DMS114 treated with DMSO at 0.1 percent for 48 hours (cell line): ENCODE results near the gene IFIT1B.
A peak's percentile ranks its signal among the peaks of the same experiment; 100 is the strongest.
"Not testable (repeated sequence)": the region's sequence is repeated elsewhere in the genome, so short reads cannot be mapped to it uniquely, and the experiment has no call there.

Experiments used
- DNase-seq: peaks from one replicate; lab custom pipeline; 2025; ENCODE audit not compliant: unreplicated experiment; lab: John Stamatoyannopoulos, UW

IFIT1B gene

DNA sequence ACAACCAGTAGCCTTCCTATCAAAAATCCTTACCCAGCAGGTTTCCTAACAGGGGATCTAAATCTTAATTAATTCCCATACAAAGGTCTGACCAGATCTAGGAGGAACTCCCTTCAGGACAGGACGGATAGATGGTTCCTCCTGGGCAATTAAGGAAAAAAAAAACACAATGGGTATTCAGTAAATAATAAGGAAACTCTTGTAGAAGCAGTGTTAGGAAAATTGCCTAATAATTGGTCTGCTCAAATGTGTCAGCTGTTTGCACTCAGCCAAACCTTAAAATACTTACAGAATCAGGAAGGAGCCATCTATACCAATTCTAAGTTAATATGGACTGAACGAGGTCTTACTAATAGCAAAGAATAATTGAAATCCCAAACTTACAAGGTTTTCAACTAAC lies 33.3 kb downstream of the IFIT1B start:
- not testable (repeated sequence) for DNase-seq

DNA sequence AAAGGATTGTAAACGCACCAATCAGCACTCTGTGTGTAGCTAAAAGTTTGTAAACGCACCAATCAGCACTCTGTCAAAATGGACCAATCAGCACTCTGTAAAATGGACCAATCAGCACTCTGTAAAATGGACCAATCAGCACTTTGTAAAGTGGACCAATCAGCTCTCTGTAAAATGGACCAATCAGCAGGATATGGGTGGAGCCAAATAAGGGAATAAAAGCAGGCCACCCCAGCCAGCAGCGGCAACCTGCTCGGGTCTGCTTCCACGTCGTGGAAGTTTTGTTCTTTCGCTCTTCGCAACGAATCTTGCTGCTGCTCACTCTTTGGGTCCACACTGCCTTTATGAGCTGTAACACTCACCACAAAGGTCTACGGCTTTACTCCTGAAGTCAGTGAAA lies 34.4 kb downstream of the IFIT1B start:
- DNase-seq: not testable (repeated sequence)

DNA sequence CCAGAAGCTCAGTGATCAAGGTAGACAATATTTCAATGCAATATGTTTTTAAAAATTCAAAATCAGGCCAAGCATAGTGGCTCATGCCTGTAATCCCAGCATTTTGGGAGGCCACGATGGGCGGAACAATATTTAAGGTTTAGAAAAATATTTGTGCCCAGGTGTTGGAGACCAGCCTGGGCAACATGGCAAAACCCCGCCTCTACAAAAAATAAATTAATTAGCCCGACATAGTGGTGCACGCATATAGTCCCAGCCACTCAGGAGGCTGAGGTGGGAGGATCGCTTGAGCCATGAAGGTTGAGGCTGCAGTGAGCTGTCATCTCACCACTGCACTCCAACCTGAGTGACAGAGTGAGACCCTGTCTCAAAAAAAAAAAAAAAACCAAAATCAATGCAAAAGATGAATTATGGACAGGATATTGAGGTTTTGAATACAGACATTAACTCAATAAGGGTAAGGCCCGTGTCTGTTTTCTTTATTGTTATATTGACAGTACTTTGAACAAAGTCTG lies 35.6 kb downstream of the IFIT1B start:
- no peak for DNase-seq

DNA sequence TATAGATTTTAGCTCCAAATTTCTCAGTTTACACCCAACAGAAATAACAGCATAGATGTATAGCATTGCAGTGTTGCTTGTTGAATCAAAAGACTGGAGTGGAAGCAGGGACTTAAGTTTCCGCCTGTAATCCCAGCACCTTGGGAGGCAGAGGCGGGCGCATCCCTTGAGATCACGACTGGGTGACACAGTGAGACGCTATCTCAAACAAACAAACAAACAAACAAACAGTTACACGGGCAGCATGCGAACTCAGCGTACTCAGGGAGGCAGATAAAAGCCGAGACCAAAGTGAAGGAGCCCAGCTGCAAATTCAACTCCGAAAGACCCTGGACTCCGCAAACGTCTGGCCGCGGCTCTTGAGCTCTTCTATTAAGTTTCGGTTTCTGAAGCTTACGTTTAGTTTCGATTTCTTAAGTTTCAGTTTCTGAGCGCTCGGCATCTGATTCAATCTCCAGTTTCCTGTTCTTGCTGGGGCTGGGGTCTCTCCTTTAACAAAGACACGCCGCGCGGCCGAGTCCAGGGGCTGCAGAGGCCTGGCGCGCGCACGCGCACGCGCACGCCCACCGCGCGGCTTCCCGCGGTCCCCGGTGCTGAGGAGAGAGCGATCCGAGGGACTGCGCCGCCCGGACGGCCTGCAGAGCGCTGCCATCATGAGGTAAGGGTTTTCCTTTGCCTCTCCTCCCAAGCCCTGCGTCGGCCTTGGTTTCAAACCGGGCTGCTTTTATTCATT lies 36.5 kb downstream of the IFIT1B start, which contains the start of gene IFIT5:
Gene IFIT5, plus strand, starts transcription at position 423 of the 733 bp plus-strand sequence. Its CDS starts 231 bp downstream, at position 654.
- peak; percentile 48 for DNase-seq

DNA sequence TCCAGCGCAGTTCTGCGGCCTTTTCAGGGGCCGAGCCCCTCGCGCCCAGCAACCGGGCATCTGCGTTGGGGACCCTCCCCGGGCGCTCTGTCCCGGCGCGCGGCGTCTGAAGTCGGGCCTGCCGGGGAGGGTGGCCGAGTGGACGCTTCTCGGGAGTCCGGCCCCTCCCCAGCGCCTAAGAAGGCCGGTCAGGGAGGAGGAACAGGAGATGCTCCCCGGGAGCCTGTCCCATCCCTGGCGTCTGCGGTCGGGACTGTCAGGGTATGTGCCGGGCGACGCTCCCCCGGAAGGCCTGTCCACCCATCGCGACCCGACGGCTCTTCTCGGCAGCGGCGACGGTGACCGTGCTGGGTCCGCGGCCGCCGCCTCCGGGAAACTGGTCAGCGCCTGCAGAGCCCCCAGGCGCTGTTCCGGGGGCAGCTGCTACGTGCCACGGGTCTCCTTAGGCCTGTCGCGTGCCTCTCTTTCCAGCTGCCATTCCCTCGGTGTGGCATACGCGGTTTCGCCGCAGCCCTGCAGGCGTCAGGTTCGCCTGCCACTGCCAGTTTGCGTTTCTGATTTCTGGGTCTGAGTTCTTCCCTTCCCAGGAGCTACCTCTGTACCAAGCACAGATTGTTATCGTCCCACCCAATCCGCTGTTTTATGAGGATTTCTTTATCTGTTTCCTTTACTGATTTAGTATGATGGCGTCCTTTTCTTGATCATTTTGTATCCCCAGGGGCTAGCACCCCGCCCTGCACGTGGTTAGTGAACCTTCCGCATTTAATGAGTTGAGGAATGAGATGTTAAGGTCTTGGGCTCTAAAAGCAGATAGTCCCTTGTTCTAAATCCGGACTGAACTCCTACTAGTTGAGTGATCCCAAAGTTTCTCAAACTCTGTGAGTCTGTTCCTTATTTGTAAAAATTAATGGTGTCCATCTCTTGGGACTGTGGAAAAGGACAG lies 37.3 kb downstream of the IFIT1B start:
- peak; percentile 34 for DNase-seq

GRCh38 chr10:89416465-89416864 lies 38.6 kb downstream of the IFIT1B start:
- no peak for DNase-seq

- DNase-seq: no peak
Observed at GRCh38 chr10:89419548-89419947, 41.7 kb downstream of the IFIT1B start.

GRCh38 chr10:89421018-89421476 lies 43.2 kb downstream of the IFIT1B start:
- DNase-seq: no peak

DNA sequence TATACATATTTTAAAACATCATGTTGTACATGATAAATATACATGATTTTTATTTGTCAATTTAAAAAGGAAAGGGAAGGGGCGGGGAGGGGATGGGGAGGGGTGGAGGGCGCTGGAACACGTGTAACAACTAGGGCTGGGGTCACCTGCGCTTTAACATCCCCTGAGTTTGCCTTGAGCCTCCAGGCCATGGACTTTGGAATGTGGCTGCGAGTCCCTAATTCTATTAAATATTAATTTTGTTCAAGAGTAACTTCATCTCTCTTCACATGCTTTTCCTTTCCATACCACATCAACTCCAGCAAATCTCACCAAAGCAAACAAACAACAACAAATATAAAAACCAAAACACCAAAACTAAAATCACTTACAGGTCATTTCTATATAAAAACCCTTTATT lies 47.1 kb downstream of the IFIT1B start:
- no peak for DNase-seq

DNA sequence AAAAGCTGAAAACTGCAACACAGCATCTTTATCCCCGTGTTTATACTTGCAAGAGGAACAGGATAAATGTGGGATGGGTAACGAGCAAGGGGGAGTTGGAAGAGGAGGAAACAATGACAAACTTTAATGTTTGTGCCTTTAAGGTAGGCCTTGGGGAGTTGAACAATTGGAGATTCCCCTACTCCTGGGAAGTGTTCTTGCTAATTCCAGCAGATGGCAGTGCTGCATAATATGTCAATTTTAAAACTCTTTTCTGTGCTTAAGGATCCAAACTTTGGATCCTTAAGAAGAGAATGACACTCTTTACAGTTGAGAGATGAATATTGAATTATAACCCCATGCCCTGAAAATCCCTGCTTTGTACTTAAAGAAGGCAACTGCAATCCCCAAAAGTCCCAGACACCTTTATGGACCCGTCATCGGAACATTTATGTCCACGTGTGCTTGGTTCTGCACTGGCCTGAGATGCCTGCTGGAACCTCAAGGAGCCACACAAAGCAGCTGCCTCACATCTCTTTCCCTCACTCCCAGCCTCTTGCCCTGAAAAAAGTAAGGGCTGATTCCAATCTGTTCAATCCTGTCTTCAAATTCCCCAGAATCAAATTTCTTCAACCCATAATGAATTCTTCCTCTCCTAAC lies 48.5 kb downstream of the IFIT1B start:
- DNase-seq: peak; percentile 50

DNA sequence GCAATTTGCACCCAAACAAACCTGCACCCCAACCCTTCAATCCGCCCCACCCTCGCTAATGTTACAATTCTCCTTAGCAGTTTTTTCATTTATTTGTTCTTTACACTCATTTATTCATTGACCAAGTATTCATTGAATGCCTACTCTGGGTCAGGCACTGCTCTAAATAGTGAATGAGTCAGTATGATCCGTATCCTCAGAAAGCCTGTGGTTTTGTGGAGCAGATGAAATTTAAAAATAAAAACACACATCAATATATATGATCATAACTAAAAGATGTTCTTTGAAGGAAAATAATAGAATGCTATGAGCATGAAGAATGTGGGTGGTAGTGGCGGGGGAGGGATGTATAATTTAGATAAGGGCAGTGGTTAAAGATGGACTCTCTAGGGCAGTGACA lies 49.8 kb downstream of the IFIT1B start:
- no peak for DNase-seq

- no peak for DNase-seq
Observed at GRCh38 chr10:89428877-89429276, 51.0 kb downstream of the IFIT1B start.

GRCh38 chr10:89431977-89432376 lies 54.1 kb downstream of the IFIT1B start:
- DNase-seq: no peak
